ENCODE results near the gene ZNF12. TPM values are rescaled to one million over a fixed set of nuclear protein-coding genes. Genes with fewer than 3 reads are reported as not detected.

The ZNF12 gene
- total and polyA plus RNA-seq, 2 of the 8 experiments (the other 6 are each of a cell fraction or from before 2014, with no cell fraction given): 6.7 to 16.2 TPM

DNA sequence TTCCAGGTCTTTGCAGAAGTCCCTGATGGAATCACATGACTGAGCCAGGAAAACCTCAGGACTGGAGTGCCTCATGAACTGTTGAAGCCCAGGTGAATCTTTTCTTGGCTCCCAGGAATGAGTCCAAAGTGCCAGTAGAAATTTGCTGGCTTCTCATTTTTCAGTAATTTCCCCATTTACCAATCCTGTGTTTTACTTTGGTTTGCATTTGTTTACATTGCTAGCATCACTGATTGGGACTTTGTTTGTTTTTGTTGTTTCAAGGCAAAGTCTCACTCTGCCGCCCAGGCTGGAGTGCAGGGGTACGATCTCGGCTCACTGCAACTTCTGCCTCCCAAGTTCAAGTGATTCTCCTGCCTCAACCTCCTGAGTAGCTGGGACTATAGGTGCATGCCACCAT lies 1.6 kb upstream of the ZNF12 start (continued):
- TF ChIP-seq RXRA (IDR thresholded peaks at IDR 0.05; ENCODE audit: insufficient read depth, low read depth, low read length): no peak
- TF ChIP-seq EP300 (IDR thresholded peaks at IDR 0.05; ENCODE audit: borderline replicate concordance in 1 of 2, low read depth in 2 of 2, low read length in 2 of 2): no peak
- TF ChIP-seq TCF12 (IDR thresholded peaks at IDR 0.05; ENCODE audit: low read depth, low read length): no peak
- TF ChIP-seq PHF8 (conservative IDR thresholded peaks at IDR 0.05; ENCODE audit: low read depth, low read length): no peak
- TF ChIP-seq SP2 (IDR thresholded peaks at IDR 0.05; ENCODE audit: low read length): no peak
- no peak for TF ChIP-seq BACH1 (IDR thresholded peaks at IDR 0.05; ENCODE audit: low read length)

Measured in H1 (cell line).